Endodermal cell (in vitro differentiated cells): ENCODE results near the gene TMEM141. TPM values are rescaled to one million over a fixed set of nuclear protein-coding genes. Genes with fewer than 3 reads are reported as not detected.

Experiments used
- DNase-seq: peaks from one replicate; pipeline ENCODE4 v3.0.0-alpha.2; 2017
- H3K27ac ChIP-seq: 2 replicates; pipeline ENCODE4 v1.5.1; 2013; ENCODE audit warnings: mild to moderate bottlenecking, low read depth, low read length, moderate library complexity
- H3K27me3 ChIP-seq: 2 replicates; pipeline ENCODE4 v1.6.1; 2013; ENCODE audit warnings: mild to moderate bottlenecking, low read length, moderate library complexity; ENCODE audit not compliant: insufficient read depth, control insufficient read depth, poor library complexity, severe bottlenecking
- H3K36me3 ChIP-seq: 2 replicates; pipeline ENCODE4 v1.7.0; 2013; ENCODE audit warnings: mild to moderate bottlenecking, low read length, moderate library complexity; ENCODE audit not compliant: control insufficient read depth, insufficient read depth
- H3K4me1 ChIP-seq: one replicate; pipeline ENCODE4 v1.7.0; 2013; ENCODE audit warnings: low read length; ENCODE audit not compliant: control insufficient read depth, insufficient read depth
- H3K4me3 ChIP-seq: 2 replicates; pipeline ENCODE4 v1.5.1; 2013; ENCODE audit warnings: mild to moderate bottlenecking, low read length, moderate library complexity
- H3K9ac ChIP-seq: 2 replicates; pipeline ENCODE4 v1.6.1; 2013; ENCODE audit warnings: mild to moderate bottlenecking, low read length, moderate library complexity; ENCODE audit not compliant: poor library complexity, severe bottlenecking; ENCODE audit errors: extremely low read depth
- H3K9me3 ChIP-seq: 2 replicates; pipeline ENCODE4 v1.6.1; 2013; ENCODE audit warnings: mild to moderate bottlenecking, low read length, moderate library complexity; ENCODE audit not compliant: control insufficient read depth
- H3K27ac Mint-ChIP-seq: 2 replicates; pipeline ENCODE4 v1.8.0; 2020; ENCODE audit warnings: mixed read lengths
- H3K27me3 Mint-ChIP-seq: 2 replicates; pipeline ENCODE4 v1.8.0; 2021; ENCODE audit warnings: mild to moderate bottlenecking, mixed read lengths; ENCODE audit not compliant: insufficient read depth
- H3K36me3 Mint-ChIP-seq: 2 replicates; pipeline ENCODE4 v1.8.0; 2020; ENCODE audit warnings: low read depth, mixed read lengths
- H3K4me1 Mint-ChIP-seq: 2 replicates; pipeline ENCODE4 v1.8.0; 2020; ENCODE audit warnings: mixed read lengths
- H3K4me3 Mint-ChIP-seq: 2 replicates; pipeline ENCODE4 v1.8.0; 2020; ENCODE audit warnings: mild to moderate bottlenecking, moderate library complexity, mixed read lengths
- H3K9me3 Mint-ChIP-seq: 2 replicates; pipeline ENCODE4 v1.8.0; 2020; ENCODE audit warnings: mild to moderate bottlenecking, mixed read lengths
- whole genome bisulfite sequencing, 2 experiments: methylation state at CpG; one replicate each; pipeline versions ENCODE4 v1.1.5 to v1.1.7; 2013; ENCODE audit warnings: missing lambda C conversion rate in 2 of 2, mixed read lengths in 1 of 2; ENCODE audit not compliant: insufficient coverage in 1 of 2, insufficient read length in 1 of 2; 5-methylcytosine and 5-hydroxymethylcytosine counted together
- total RNA-seq, 2 donors: library from RNA; stranded (reverse); fragmentation: NEBNext Ultra II Directional in 1 of 2; extraction: Animal tissue kit (Norgen Biotek cat#: 25700) in 1 of 2; gene quantifications; 2 replicates in 1 of 2; 3 replicates in 1 of 2; pipeline ENCODE4 v1.2.1, GENCODE V29; 2021
- TF ChIP-seq, protein P1 (sequence below): fragments of 200-600 bp; sonication (generic); conservative IDR thresholded peaks from 2 replicates; pipeline ENCODE4 v1.5.0; 2021; ENCODE audit warnings: antibody characterized with exemption, mild to moderate bottlenecking

The TMEM141 gene
- total RNA-seq, 2 donors from 2014 or later = 215 to 339 TPM

DNA sequence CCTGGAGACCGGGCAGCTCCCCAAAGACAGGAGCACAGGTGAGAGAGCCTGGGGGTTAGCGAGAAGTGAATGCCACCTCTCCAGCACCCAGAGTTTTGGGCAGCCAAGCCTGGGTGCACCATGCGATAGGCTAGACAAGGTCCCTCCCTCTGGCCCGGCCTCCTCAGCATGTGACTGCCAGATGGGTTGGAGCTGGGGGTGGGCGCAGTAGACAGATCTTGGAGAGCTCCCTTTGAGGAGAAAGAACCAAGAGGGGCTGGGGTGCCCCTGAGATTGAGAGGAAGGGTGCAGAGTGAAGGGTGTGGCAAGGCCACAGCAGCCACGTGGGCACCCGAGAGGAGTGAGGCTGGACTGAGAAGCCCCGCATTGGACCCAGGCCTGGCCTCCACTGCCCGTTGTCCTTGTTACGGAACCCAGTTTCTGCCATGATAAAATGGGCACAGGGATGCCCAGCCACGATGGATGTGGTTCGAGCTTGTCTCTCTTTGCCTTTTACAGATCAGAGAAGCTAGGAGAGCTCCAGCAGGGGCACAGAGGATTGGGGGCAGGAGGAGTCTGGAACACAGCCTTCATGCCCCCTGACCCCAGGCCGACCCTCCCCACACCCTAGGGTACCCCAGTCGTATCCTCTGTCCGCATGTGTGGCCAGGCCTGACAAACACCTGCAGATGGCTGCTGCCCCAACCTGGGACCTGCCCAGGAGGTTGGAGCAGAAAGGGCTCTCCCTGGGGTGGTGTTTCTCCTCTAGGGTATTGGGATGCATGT is 1.4 kb downstream of the TMEM141 start:
- H3K4me1 Mint-ChIP-seq = peaks cover 58% of the 10 kb centered on the region
- peaks cover 17% of the 10 kb centered on the region for H3K36me3 Mint-ChIP-seq
- TF ChIP-seq, protein P1, sequence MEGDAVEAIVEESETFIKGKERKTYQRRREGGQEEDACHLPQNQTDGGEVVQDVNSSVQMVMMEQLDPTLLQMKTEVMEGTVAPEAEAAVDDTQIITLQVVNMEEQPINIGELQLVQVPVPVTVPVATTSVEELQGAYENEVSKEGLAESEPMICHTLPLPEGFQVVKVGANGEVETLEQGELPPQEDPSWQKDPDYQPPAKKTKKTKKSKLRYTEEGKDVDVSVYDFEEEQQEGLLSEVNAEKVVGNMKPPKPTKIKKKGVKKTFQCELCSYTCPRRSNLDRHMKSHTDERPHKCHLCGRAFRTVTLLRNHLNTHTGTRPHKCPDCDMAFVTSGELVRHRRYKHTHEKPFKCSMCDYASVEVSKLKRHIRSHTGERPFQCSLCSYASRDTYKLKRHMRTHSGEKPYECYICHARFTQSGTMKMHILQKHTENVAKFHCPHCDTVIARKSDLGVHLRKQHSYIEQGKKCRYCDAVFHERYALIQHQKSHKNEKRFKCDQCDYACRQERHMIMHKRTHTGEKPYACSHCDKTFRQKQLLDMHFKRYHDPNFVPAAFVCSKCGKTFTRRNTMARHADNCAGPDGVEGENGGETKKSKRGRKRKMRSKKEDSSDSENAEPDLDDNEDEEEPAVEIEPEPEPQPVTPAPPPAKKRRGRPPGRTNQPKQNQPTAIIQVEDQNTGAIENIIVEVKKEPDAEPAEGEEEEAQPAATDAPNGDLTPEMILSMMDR = no peak
- Histone ChIP-seq H3K36me3 (peaks cover 23% of the 10 kb centered on the region), H3K4me3 (peak overlapping the region; percentile 87), H3K27ac (no peak overlapping the region), H3K27me3 (no peaks in the 10 kb centered on the region), H3K9me3 (no peaks in the 10 kb centered on the region), H3K4me1 (peaks cover 28% of the 10 kb centered on the region), H3K9ac (peak overlapping the region; percentile 25)
- no peaks in the 10 kb centered on the region for H3K9me3 Mint-ChIP-seq
- H3K4me3 Mint-ChIP-seq = peak overlapping the region; percentile 88
- DNase-seq = peak; percentile 48
- WGBS, 2 experiments = 91 to 92% methylated on average over 9 to 15 of the region's 15 CpGs
- peaks cover 1% of the 10 kb centered on the region for H3K27me3 Mint-ChIP-seq
- peak overlapping the region; percentile 82 for H3K27ac Mint-ChIP-seq

DNA sequence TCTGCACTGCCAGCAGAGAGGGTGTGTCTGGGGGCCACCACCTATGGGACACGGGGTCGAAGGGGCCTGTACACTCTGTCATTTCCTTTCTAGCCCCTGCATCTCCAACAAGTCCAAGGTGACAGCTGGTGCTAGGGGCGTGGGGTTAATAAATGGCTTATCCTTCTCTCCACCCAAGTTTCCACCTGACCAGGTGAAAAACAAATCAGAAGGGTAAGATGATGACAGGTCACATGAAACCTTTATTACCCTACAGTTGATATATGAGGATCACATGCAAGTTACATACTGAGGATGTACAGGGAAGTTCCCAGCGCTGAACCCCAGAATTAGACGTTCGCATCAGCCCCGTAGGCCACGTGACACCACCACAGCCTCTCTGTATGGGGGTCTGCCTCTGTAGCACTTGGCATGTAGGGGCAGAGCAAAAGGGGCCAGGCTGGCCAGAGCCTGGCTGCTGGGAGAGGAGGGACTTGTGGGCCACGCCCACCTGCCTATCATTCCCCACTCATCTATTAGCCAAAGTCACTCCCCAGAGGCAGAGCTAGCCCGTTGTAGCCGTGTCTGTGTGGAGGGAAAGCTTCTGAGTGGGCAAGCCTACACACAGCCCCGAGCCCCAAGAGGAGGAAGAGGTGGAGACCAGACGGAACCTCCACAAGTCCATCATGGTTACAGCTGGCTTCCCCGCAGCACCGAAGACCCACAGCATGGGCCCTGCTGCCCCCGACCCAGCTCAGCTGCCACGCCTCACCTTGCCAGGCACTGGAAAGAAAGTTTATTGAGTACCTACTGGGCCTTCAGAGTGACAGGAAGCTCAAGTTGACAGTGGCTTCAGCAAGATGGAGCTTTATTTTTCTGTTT is 2.2 kb downstream of the TMEM141 start:
- Histone ChIP-seq H3K9me3 (no peaks in the 10 kb centered on the region), H3K27ac (no peak overlapping the region), H3K36me3 (peaks cover 23% of the 10 kb centered on the region), H3K4me3 (no peak overlapping the region), H3K27me3 (no peaks in the 10 kb centered on the region), H3K4me1 (peaks cover 26% of the 10 kb centered on the region), H3K9ac (no peak overlapping the region)
- Mint-ChIP-seq H3K4me3 (peak overlapping the region; percentile 35), H3K27me3 (peaks cover 1% of the 10 kb centered on the region), H3K4me1 (peaks cover 51% of the 10 kb centered on the region), H3K36me3 (peaks cover 17% of the 10 kb centered on the region), H3K9me3 (no peaks in the 10 kb centered on the region), H3K27ac (no peak overlapping the region)
- peak; percentile 70 for DNase-seq
- TF ChIP-seq, protein P1 = no peak
- WGBS, 2 experiments = 90 to 94% methylated on average over 12 to 16 of the region's 17 CpGs

- Histone ChIP-seq H3K27ac (no peak overlapping the region), H3K4me1 (peaks cover 26% of the 10 kb centered on the region), H3K4me3 (no peak overlapping the region), H3K9ac (no peak overlapping the region), H3K36me3 (peaks cover 23% of the 10 kb centered on the region), H3K27me3 (no peaks in the 10 kb centered on the region), H3K9me3 (no peaks in the 10 kb centered on the region)
- H3K9me3 Mint-ChIP-seq = no peaks in the 10 kb centered on the region
- peaks cover 5% of the 10 kb centered on the region for H3K27me3 Mint-ChIP-seq
- H3K4me1 Mint-ChIP-seq = peaks cover 41% of the 10 kb centered on the region
- DNase-seq = peak; percentile 39
- peaks cover 17% of the 10 kb centered on the region for H3K36me3 Mint-ChIP-seq
- TF ChIP-seq, protein P1 = no peak
- H3K4me3 Mint-ChIP-seq = peak overlapping the region; percentile 23
- 94 to 95% methylated on average over 14 of the region's 14 CpGs for WGBS, 2 experiments
- peak overlapping the region; percentile 55 for H3K27ac Mint-ChIP-seq
Measured at GRCh38 chr9:136794281-136794999, 3.3 kb downstream of the TMEM141 start.
